ENCODE results near the gene KRTAP1-5. TPM values are rescaled to one million over a fixed set of nuclear protein-coding genes. Genes with fewer than 3 reads are reported as not detected.
"Not testable (repeated sequence)": the region's sequence is repeated elsewhere in the genome, so short reads cannot be mapped to it uniquely, and the experiment has no call there.

The KRTAP1-5 gene
- polyA plus RNA-seq, 12 donors = not detected

GRCh38 chr17:41049110-41049509 is 22.1 kb upstream of the KRTAP1-5 start:
- DNase-seq = no peak

GRCh38 chr17:41048441-41048840 is 21.4 kb upstream of the KRTAP1-5 start:
- no peak for DNase-seq

- DNase-seq = not testable (repeated sequence)
Measured at GRCh38 chr17:41046735-41047465, 19.9 kb upstream of the KRTAP1-5 start, which contains the start of gene KRTAP2-1. KRTAP2-1 (minus strand) TSS chr17:41047316; CDS start chr17:41047267, 49 bp downstream.

GRCh38 chr17:41042953-41043352 is 15.9 kb upstream of the KRTAP1-5 start:
- no peak for DNase-seq

GRCh38 chr17:41040783-41041571 is 14.0 kb upstream of the KRTAP1-5 start, which contains the start of gene KRTAP1-1:
KRTAP1-1 (minus strand) TSS chr17:41041450; CDS start chr17:41041397, 53 bp downstream.
- DNase-seq = peak; percentile 10

- DNase-seq = no peak
Measured at GRCh38 chr17:41037853-41038350, 10.9 kb upstream of the KRTAP1-5 start.

GRCh38 chr17:41034346-41034935 is 7.4 kb upstream of the KRTAP1-5 start, which contains the start of gene KRTAP1-3:
KRTAP1-3 (minus strand) TSS chr17:41034874; CDS start chr17:41034821, 53 bp downstream.
- DNase-seq = not testable (repeated sequence)

- no peak for DNase-seq
Measured at GRCh38 chr17:41029633-41030245, 2.7 kb upstream of the KRTAP1-5 start, which contains the start of gene KRTAP1-4. KRTAP1-4 (minus strand) TSS chr17:41030195; CDS start chr17:41030078, 117 bp downstream.

GRCh38 chr17:41024697-41025096 is 2.3 kb downstream of the KRTAP1-5 start:
- DNase-seq = no peak

GRCh38 chr17:41020336-41020735 is 6.7 kb downstream of the KRTAP1-5 start:
- no peak for DNase-seq

- no peak for DNase-seq
Measured at GRCh38 chr17:41019415-41019814, 7.6 kb downstream of the KRTAP1-5 start.

GRCh38 chr17:41018541-41018940 is 8.5 kb downstream of the KRTAP1-5 start:
- DNase-seq = no peak

- no peak for DNase-seq
Measured at GRCh38 chr17:41016578-41017215, 10.3 kb downstream of the KRTAP1-5 start.

- no peak for DNase-seq
Measured at GRCh38 chr17:41015454-41015853, 11.6 kb downstream of the KRTAP1-5 start.

GRCh38 chr17:41013606-41014005 is 13.4 kb downstream of the KRTAP1-5 start:
- DNase-seq = peak; percentile 31

GRCh38 chr17:41013181-41013580 is 13.8 kb downstream of the KRTAP1-5 start:
- no peak for DNase-seq

- no peak for DNase-seq
Measured at GRCh38 chr17:41012326-41013120, 14.5 kb downstream of the KRTAP1-5 start.

- DNase-seq = no peak
Measured at GRCh38 chr17:41010441-41010840, 16.6 kb downstream of the KRTAP1-5 start.

GRCh38 chr17:41009936-41010335 is 17.1 kb downstream of the KRTAP1-5 start:
- no peak for DNase-seq

GRCh38 chr17:41009301-41009760 is 17.7 kb downstream of the KRTAP1-5 start:
- DNase-seq = no peak

Data from muscle of arm (tissue), 12 donors.